HG03439 (cell line): Measurements from ENCODE around the gene NRIP1.

Source experiments
- ATAC-seq: cut with Tn5 transposase; IDR thresholded peaks from one replicate; pipeline ENCODE4 v1.9.1; 2021; ENCODE audit warnings: mild to moderate bottlenecking, moderate library complexity; ENCODE audit not compliant: unreplicated experiment

The NRIP1 gene

DNA sequence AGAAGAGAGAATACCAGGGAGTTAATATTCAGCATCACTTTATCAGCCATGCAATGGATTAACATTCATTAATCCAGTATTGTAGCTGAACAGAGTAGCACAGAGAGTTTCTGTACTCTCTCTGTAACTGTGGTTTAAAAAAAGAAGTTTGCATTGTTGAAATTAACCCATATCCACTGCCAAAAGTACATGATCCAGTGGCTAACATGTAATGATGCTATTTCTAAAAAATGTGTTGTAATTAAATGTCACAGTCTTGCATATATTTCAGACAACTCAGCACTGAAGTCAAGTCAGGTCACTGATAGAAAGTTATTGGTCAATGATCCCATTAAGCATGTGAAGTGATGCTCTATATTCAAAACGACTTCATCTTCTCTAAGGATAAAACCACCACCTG lies 141.3 kb downstream of the NRIP1 start:
- no peak for ATAC-seq

DNA sequence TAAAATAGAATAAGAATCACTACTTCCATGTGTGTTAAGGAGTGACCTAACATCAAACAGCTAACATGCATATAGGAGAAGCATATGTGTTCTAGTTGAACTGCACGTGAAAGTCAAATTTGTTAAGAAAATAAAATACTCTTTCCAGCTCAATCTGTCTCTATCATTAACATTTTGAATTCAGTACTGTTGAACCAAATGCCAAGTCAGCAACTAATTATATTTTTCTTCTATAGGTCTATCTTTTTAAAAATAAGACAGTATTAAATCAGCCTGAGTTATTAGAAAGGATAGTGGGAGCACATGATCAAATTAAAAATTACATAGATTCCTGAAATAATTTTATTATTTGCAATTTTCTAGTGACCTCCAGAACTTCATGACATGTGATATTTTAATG lies 141.8 kb downstream of the NRIP1 start:
- ATAC-seq, result no peak

DNA sequence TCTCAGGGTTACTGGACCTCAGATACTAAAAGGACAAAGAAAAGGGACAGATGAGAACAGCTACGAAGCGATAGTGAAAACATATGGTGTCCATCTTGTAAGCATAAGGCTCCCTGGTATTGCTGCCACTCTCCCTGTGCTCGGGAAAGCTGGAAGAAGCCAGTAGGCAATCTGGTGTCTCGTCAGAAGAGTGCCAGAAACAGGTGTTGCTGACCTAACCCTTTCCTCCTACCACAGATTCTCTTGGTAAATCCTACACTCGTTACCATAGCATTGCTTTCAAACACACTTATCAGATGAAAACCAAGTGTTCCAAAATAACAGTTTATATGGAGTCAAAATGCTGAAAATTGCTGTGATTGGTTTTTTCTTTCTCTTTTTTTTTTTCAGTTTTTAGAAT lies 146.3 kb downstream of the NRIP1 start:
- ATAC-seq, result no peak

DNA sequence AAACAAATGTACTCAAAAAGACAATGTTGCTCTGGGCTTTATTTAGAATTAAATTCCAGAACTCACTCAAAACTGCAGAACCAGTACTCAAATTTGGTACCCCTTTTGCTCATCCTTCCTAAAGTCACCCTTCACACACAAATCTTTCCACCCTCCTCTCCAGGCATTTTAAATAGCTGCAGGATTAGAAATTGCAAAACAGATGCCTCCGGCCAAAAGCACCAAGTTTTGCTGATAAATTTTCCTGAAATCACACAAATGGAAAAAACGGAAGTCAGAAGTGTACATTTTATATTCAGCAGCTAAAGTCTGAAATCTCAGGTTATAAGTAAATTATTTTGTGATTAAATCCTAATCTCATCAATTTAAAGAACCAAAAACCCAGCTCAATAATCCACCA lies 147.0 kb downstream of the NRIP1 start:
- ATAC-seq, result no peak

DNA sequence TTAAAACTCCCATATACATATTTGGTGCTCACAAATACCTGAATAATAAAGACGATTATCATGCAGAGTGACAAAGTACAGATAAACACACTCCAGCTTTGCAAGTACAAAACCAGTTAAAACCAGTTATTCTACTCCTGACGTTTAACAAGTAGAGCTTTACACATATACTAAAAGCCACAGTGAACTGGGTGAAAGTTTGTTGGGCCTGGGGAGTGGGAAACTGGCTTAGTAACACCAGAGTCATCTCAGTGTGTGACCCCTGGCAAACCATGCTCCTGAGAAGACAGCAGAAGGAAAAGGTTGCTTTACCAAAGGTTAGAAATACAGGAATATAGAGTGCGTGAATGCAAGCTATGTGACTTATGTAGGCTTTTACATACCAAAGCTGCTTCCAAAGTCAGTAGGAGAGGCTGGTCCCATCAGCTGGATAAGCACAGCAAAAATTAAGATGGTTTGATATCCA lies 148.1 kb downstream of the NRIP1 start:
- no peak for ATAC-seq

DNA sequence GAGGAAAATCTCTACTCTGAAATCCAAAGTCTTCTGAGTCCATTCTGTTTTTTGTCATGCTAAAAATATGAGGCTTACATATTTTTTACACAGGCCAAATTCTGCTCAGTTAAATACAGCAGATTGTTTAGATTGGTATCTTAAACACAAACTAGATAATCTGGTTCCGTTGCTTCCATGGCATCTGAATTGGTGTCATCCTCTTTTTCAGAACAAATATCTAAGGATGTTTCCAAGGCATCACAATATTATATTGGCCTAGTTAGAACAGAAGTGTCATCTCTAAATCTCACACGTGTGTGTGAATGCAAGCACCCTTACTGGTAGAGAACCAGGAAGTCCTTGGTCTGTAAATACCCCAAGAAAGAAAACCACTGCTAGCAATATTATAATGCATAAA lies 151.2 kb downstream of the NRIP1 start:
- ATAC-seq, result no peak

DNA sequence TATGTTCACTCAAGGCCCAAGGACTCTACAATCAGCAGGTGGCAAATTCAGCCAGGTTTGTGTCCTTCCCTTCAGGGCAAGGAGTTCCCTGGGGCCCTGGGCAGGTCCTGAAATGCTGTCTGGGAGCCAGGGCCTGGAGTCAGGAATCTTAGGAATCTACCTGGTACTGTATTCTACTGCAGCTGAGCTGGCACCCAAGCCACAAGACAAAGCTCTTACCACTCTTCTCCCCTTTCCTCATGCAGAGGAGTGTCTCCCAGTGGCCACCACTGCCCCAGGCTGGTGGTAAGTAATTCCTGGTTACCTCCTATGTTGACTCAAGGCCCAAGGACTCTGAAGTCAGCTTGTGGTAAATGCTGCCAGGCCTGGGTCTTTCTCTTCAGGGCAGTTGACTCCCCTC lies 153.4 kb downstream of the NRIP1 start:
- ATAC-seq, result no peak
